Hematopoietic multipotent progenitor cell treated with erythropoietin and hydrocortisone succinate and interleukin-3 and kit ligand, for 6 days (in vitro differentiated cells): ENCODE results near the gene JMJD6.

Experiments used
- DNase-seq: peaks from one replicate; pipeline ENCODE4 v3.0.0-alpha.2; 2015

The JMJD6 gene

GRCh38 chr17:76678330-76678729, 48.1 kb downstream of the JMJD6 start:
- no peak for DNase-seq

DNA sequence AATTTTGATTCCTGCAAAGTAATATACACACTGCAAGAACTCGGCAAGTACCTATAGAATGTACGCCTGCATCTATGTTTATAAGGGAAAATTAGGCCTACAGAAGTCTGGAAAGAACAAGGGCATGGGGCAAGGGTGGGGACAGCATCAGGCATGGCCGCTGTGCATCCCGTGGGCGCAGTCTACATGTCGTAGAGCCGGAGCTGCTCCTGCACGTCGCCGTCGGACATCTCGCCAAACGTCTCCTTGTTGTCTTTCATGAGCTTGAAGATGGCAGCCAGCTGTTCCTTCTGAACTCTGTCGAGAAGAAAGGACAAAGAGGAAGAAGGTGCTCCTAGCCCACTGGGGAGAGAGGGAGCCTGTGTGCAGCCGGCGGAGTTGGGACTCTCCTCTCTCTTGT, 49.0 kb downstream of the JMJD6 start:
- DNase-seq, result no peak

GRCh38 chr17:76676629-76677028, 49.8 kb downstream of the JMJD6 start:
- DNase-seq, result no peak

DNA sequence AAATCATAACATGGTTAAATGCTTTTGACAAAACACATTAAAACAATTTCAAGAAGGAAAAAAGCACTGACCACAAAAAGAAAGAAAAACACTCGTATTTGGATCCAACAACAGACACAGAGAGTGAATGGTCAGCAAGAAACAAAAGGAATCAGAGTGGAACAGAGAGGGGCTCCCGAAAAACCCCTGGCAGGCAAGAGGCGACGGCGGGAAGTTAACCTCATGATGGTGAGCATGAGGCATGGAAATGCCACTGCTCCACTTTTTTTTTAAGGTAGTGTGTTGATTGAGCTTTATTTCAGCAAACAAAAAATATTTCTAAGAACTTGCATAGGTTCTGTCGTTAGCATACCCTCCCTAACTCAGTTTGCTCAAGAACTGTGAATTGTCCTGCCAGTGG, 50.8 kb downstream of the JMJD6 start:
- no peak for DNase-seq

- no peak for DNase-seq
Measured at GRCh38 chr17:76674600-76674999, 51.8 kb downstream of the JMJD6 start.

DNA sequence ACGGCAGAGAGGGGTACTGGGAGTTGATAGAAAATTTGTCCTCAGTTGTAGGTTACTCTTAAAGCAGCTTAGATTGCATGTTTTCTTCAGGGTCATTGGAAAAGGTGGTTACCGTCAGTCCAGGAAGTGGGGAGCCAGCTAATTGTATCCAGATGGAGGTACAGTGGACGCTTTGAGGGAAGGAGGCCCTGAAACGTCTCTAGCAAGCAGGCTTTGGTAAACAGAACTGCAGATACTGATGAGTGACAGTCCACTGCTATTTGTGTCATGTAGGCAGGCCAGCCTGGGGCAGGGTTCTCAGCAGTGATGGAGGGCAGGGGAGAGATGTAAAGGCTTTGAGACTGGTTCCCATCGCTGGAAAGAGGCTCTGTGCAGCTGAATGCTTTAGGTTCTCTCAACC, 52.7 kb downstream of the JMJD6 start:
- no peak for DNase-seq

DNA sequence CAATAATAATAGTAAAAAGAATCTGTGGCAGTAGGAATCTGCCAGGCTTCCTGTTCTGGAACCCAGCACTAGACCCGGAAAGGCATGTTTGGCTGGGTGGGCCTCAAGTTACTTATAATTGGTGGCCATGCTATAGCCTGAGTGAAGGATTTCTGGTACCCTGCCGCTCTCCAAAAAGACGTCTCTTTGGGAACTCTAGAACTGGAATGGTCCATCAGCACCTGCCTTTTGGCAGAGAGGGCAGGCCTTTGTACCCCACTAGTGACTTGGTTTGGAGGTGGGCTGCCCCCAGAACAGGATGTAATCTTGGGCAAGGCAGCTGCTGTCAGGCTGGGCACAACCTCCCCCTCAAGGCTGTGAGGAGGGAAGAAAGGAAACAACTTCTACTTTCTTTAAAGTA, 53.5 kb downstream of the JMJD6 start:
- no peak for DNase-seq

DNA sequence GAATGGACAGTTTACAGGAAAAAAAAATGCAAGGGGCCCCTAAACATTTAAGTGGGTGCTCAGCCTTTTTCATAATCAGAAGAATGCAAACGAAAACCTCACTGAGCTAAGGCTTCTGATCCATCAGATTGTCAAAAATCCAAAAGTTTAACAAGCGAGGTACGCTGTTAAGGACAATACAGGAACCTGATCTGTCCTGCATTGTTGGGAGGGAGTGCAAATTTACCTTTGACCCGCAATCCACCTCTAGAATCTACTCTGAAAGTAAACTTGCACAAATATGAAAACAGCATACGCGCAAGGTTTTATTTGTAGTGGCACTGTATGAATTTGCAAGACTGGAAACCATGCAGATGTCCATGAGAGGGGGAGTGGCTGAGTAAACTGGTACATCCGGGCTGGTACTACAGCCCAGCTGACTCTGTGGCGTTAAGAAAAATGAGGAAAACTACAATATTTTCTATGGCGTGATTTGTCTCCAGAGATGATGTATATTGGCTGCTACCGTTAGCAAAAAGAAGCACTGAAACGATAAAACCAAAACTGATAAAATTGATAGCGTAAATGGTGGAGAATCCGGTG, 54.0 kb downstream of the JMJD6 start:
- DNase-seq, result peak; percentile 30

DNA sequence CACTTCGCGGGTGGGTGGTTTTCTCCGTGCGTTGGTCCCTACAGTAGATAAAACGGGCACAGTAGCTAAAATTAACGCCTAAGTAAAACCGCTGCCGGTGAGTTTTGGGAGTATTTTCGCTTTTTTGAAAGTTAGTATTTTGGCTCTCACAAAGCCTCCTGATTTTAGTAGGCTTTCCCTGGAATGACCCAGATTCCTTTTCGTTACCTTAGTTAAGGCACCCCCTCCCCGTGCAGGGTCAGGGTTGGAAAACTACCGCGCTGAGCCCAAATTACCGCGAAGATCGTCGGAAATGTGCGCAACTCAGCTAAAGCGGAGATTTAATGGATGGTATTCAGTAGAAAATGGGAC, 54.5 kb downstream of the JMJD6 start:
- no peak for DNase-seq

DNA sequence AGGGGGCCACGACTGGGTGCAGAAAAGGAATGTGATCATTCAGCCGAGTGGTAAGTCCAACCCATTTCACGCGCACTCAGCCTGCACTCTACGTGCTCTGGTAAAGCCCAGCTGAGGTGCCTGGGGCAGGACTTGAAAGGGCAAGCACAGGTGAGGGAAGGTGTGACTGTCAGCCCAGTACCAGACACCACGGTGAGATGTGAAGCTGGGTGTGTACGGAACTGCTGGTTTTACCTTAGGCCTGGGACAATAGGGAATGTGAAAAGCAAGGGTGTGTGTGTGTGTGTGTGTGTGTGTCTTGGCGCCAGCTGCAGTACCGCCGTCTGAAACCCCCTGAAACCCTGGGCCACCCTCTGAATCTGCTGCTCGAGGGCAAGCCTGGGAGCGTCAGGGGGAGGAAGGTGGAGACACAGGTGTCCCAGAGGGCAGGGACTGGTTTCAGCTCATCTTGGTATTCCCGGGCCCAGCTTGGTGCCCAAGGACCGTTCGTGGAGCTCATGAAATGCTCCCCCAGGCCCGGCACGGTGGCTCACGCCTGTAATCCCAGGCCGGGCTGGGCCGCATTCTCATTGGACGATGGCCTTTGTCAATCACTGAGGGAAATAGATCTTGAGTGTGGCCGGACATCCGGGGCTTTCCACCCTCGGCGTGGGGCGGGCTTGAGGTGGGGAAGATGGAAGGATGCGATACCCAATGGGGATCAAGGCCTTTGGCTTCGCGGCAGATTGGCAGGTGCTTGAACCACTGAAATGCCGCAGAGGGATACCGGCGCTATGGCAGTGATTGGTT, 55.1 kb downstream of the JMJD6 start:
- DNase-seq, result peak; percentile 100

- DNase-seq, result no peak
Measured at GRCh38 chr17:76670718-76671122, 55.7 kb downstream of the JMJD6 start.

- no peak for DNase-seq
Measured at GRCh38 chr17:76670020-76670717, 56.2 kb downstream of the JMJD6 start.
